Astrocyte of the hippocampus (primary cell): ENCODE results near the gene ARSK.

Experiments used
- DNase-seq: peaks from one replicate; pipeline ENCODE4 v3.0.0; 2011; ENCODE audit warnings: low read depth, low spot score

The ARSK gene

DNA sequence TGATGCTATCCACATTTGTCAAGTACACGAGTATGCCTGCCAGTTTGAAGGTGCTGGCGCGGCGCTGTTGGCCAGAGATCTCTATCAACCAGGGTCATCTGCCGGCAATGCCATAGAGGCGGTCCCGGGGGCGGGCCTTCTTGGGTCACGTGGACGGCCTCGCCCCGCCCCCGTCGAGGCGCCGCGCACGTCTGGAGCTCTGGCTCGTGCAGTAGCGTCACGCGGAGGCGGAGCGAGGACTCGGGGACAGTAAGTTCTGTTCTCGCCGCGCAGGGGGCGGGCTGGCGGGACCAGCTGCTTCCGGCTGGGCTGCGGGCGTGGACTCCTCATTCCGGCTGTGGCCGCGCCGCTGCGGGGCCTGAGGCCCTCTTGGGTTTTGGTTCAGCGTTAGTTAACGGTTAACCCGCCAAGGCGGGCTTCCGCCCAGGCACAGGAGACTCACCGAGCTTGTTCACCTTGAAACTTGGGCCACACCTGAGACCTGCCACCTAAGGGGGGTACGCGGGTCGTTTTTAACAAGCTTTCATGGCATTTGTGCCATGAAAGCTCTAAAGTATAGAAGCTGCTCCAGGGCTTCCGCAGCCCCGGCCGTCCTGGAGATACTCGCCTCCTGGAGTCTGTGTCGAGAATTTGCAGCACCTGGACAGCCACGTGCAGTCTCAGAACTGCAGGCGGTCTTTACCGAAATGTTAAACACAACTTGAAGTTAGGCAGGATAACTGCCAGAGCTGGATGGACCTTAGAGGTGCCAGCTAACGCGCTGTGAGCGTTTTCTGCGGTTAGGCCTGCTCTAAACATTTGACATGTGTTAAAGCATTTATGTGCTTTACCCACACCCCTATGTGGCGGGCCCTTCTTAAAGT, 91.9 kb downstream of the ARSK start, which contains the start of gene RFESD:
Gene RFESD, plus strand, starts transcription at position 209 of the 863 bp plus-strand sequence. CDS start 5,495 bp downstream, outside the sequence.
- DNase-seq: peak; percentile 98

- DNase-seq: no peak
These were observed 93.3 kb downstream of the ARSK start for GRCh38 chr5:95647886-95648860.

DNA sequence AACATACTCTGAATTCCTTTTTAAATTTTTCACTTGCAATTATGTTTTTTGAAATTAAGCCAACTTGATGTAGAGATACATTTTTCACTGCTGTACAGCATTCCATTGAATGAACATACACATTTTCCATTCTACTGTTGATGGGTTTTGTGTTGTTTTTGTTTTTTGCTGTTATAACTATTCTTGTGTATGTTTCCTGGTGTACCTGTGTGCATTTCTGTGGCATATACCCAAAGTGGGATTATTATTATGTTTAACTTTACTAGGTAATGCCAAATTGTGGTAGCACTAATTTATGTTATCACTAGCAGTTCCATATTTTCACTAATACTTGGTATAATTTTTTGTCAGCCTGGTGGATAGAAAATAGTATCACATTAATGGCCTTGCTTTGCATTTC, 94.4 kb downstream of the ARSK start:
- no peak for DNase-seq

DNA sequence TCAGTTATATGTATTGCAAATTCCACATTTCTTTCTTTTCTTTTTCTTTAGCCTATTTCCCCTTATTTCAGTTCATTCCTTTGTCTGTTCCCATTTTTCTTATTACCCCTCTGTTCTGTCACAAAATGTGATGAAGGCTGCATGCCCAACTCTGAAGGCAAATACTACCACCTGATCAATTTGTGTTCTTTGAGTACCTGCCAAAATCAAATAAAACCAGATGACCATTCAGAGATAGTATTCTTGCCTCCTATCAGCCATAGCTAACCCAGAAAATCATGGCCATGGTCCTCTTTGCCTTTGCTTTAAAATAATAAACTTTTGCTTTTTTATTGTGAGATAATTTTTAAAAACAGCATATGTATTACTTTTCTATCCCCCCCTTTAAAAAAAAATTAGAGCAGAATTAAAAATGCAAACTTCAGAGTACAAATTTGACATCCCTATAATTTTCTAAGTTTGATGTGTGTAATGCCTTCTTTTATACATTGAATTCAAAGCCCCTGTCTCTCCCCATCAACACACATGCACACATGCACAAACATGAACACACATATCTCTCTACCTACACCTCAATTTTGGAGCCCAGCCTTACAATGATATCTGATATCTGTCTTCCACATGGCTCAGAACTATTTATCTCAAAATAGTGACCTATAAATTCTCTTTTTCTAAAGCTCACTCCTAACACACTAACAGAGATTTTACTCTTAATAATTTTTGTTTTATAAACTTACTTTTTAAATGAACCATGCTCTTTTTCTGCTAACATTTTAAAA, 95.1 kb downstream of the ARSK start:
- DNase-seq: no peak

GRCh38 chr5:95652849-95653248, 97.9 kb downstream of the ARSK start:
- peak; percentile 12 for DNase-seq

GRCh38 chr5:95654196-95654595, 99.3 kb downstream of the ARSK start:
- DNase-seq: no peak
